K562 (cell line): ENCODE measurements around the gene TLNRD1. TPM values are rescaled to one million over a fixed set of nuclear protein-coding genes. Genes with fewer than 3 reads are reported as not detected.

Experiments used
- CREBBP ChIP-seq: IDR thresholded peaks from one replicate; pipeline ENCODE4 v1.6.1; 2012; ENCODE audit warnings: low read depth, mild to moderate bottlenecking, control low read depth, inconsistent platforms, low read length
- JUND ChIP-seq, 2 experiments: IDR thresholded peaks; 2 replicates in 1 of 2; 3 replicates in 1 of 2; pipeline ENCODE4 v1.6.1; 2011; ENCODE audit warnings: borderline replicate concordance in 2 of 2, low read depth in 2 of 2, low read length in 2 of 2, improper control_type of control experiment in 1 of 2, missing biosample characterization in 1 of 2, missing genetic modification characterization in 1 of 2, missing genetic modification reagents in 1 of 2
- KDM1A ChIP-seq, 2 experiments: fragments of 450-650 bp; IDR thresholded peaks; 2 replicates each; pipeline ENCODE4 v1.6.1; 2016; ENCODE audit warnings: mild to moderate bottlenecking in 2 of 2
- L3MBTL2 ChIP-seq: fragments of 450-650 bp; IDR thresholded peaks from 2 replicates; pipeline ENCODE4 v1.6.1; 2016; ENCODE audit warnings: mild to moderate bottlenecking, moderate library complexity
- LEF1 ChIP-seq: fragments of 450-650 bp; IDR thresholded peaks from 2 replicates; pipeline ENCODE4 v1.6.1; 2016; ENCODE audit warnings: mild to moderate bottlenecking
- MCM3 ChIP-seq: fragments of 450-650 bp; IDR thresholded peaks from 2 replicates; pipeline ENCODE4 v1.6.1; 2016
- MTA3 ChIP-seq: fragments of 450-650 bp; formaldehyde crosslinking; IDR thresholded peaks from 2 replicates; pipeline ENCODE4 v1.6.1; 2017; ENCODE audit warnings: mild to moderate bottlenecking, borderline replicate concordance
- NR4A1 ChIP-seq, 2 experiments: fragments of 250-450 bp in 1 of 2; fragments of 450-650 bp in 1 of 2; sonication (Bioruptor Pico) in 1 of 2; IDR thresholded peaks; 2 replicates each; pipeline versions ENCODE4 v1.4.0 to v1.6.1; 2016 to 2020; ENCODE audit warnings: mild to moderate bottlenecking in 2 of 2, missing compliant biosample characterization in 1 of 2, missing genetic modification characterization in 1 of 2, moderate library complexity in 1 of 2
- PCBP2 ChIP-seq: fragments of 200-400 bp; formaldehyde crosslinking; IDR thresholded peaks from 2 replicates; pipeline ENCODE4 v1.6.1; 2018; ENCODE audit warnings: low read length, low read depth, mild to moderate bottlenecking, moderate library complexity; ENCODE audit not compliant: poor library complexity, severe bottlenecking
- RCOR1 ChIP-seq, 2 experiments: IDR thresholded peaks; 2 replicates each; pipeline ENCODE4 v1.6.1; 2012; ENCODE audit warnings: low read depth in 2 of 2, low read length in 2 of 2, borderline replicate concordance in 1 of 2, improper control_type of control experiment in 1 of 2
- SIN3B ChIP-seq: fragments of 450-650 bp; IDR thresholded peaks from 2 replicates; pipeline ENCODE4 v1.6.1; 2017; ENCODE audit warnings: low read depth, mild to moderate bottlenecking, moderate library complexity
- SIX5 ChIP-seq, 2 experiments: IDR thresholded peaks; 2 replicates each; pipeline ENCODE4 v1.6.1; 2011; ENCODE audit warnings: low read length in 2 of 2, borderline replicate concordance in 1 of 2, low read depth in 1 of 2, mild to moderate bottlenecking in 1 of 2, moderate library complexity in 1 of 2; ENCODE audit not compliant: insufficient read depth in 1 of 2
- SMAD4 ChIP-seq: fragments of 250-450 bp; sonication (Bioruptor Pico); conservative IDR thresholded peaks from 2 replicates; pipeline ENCODE4 v1.8.0; 2021; ENCODE audit warnings: inconsistent platforms, mild to moderate bottlenecking, moderate library complexity
- ZNF239 ChIP-seq: fragments of 250-450 bp; sonication (Bioruptor Pico); IDR thresholded peaks from 2 replicates; pipeline ENCODE4 v1.4.0; 2020; ENCODE audit warnings: mild to moderate bottlenecking
- ZNF253 ChIP-seq: fragments of 250-450 bp; sonication (Bioruptor Pico); conservative IDR thresholded peaks from 2 replicates; pipeline ENCODE4 v1.6.1; 2021; ENCODE audit warnings: mild to moderate bottlenecking
- ZNF436 ChIP-seq: fragments of 250-450, 450-650 bp; sonication (Bioruptor Pico); formaldehyde crosslinking; IDR thresholded peaks from 2 replicates; pipeline ENCODE4 v1.7.0; 2020; ENCODE audit warnings: mild to moderate bottlenecking
- polyA plus RNA-seq, 8 experiments: library from polyadenylated mRNA; depleted of rRNA in 4 of 8; stranded (reverse) in 5 of 8; unstranded in 3 of 8; fragments of >200 nt; fragmentation: Nextera tagmentation in 2 of 8; fragmentation: Illumina TruSeq in 1 of 8; extraction: Ambion mirVana in 2 of 8; extraction: Trizol in 1 of 8; gene quantifications; 2 replicates each; pipeline versions ENCODE4 v1.2.1 to v1.2.3, GENCODE V29; 2011 to 2014; ENCODE audit warnings: inconsistent platforms in 1 of 8, missing spikeins in 1 of 8
- total RNA-seq, 7 experiments: library from RNA; depleted of rRNA in 6 of 7; stranded (reverse); fragments of >200 nt in 6 of 7; fragmentation: Illumina TruSeq in 2 of 7; extraction: Trizol in 2 of 7; gene quantifications; 2 replicates each; pipeline versions ENCODE4 v1.2.1 to v1.2.3, GENCODE V29; 2011 to 2021; ENCODE audit warnings: low replicate concordance in 1 of 7
- TF ChIP-seq, protein P1 (sequence below): fragments of 450-650 bp; IDR thresholded peaks from one replicate; pipeline ENCODE4 v1.6.1; 2018; ENCODE audit warnings: mild to moderate bottlenecking, moderate library complexity; ENCODE audit not compliant: partially characterized antibody
- TF ChIP-seq, protein P2 (sequence below): fragments of 450-650 bp; conservative IDR thresholded peaks from 2 replicates; pipeline ENCODE4 v1.6.1; 2016; ENCODE audit warnings: missing genetic modification characterization, low read depth, mild to moderate bottlenecking, control low read depth, missing compliant biosample characterization
- TF ChIP-seq, protein P3 (sequence below): sonication (generic); formaldehyde crosslinking; IDR thresholded peaks from 2 replicates; pipeline ENCODE4 v1.8.0; 2022; ENCODE audit warnings: missing genetic modification reagents, mild to moderate bottlenecking, borderline replicate concordance
- TF ChIP-seq, protein P4 (sequence below): fragments of 450-650 bp; IDR thresholded peaks from 2 replicates; pipeline ENCODE4 v1.6.1; 2016; ENCODE audit warnings: missing biosample characterization, missing genetic modification characterization

Gene TLNRD1
- total and polyA plus RNA-seq, 9 of the 15 experiments (the other 6 are each of a cell fraction or from before 2014, with no cell fraction given) = 1.1 to 33.1 (median 5.7) TPM

DNA sequence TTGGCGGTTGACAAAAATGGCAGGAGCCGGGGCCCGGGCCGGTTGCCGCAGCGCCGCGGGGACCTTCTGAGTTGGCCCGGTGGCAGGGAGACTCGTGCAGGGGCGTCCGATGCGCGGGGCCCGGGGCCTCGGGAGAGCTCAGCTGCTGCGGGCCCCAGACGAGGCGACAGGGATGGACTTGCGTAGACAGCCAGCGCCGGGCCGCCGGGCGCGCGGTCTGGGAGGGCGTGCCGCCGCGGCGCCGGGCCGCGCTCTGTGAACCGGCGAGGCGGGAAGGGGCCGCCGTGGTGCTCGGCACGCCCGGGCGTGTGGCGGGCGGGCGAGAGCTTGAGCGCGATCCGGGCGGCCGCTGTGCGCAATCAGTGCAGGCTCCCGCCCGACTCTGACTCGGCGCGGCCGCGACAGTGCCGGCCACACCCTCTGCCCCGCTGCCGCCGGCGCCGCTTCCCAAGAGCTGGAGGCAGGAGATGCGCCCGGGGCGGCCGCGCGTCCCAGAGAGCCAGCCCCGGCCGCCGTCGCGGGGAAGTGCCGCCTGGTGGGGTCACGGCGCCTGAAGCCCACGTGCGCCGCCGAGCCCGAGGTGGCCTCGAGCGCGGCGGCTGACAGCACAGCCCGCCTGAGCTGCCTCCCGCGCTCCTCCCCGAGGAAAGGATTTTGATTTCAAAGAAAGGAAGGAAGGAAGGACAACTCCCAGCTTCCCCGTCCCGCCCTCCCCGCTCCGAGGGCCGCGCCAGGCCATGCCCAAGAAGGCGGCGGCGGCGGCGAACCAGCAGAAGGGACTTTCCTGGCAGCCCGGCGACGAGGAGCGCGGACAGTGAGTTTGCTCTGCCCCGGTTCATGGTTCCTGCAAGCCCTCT lies 657 bp downstream of the TLNRD1 start (continued):
- TF ChIP-seq JUND (IDR thresholded peaks at IDR 0.05; ENCODE audit: borderline replicate concordance, low read depth, low read length) (no peak), JUND (tag; IDR thresholded peaks at IDR 0.05; ENCODE audit: borderline replicate concordance, low read depth, low read length) (no peak), CREBBP (no peak), SIN3B (peak; percentile 58; the same call in 1 of the 2 replicates), LEF1 (no peak), RCOR1 (IDR thresholded peaks at IDR 0.05; ENCODE audit: borderline replicate concordance in 1 of 2, low read depth in 2 of 2, low read length in 2 of 2) (peak in 1 of 2 experiments; percentile 91; a peak in 2 of 4 replicates), SMAD4 (CRISPR knock-in tag) (peak; percentile 85), KDM1A (IDR thresholded peaks at IDR 0.05) (no peak), ZNF253 (CRISPR knock-in tag) (no peak), SIX5 (IDR thresholded peaks at IDR 0.05; ENCODE audit: borderline replicate concordance in 1 of 2, insufficient read depth in 1 of 2, low read depth in 1 of 2, low read length in 2 of 2) (no peak), MTA3 (0 out of 2 replicates have a peak, but pooled peaks have one; percentile 2), NR4A1 (CRISPR knock-in tag; IDR thresholded peaks at IDR 0.05) (no peak), NR4A1 (tag; IDR thresholded peaks at IDR 0.05) (no peak), PCBP2 (no peak), ZNF436 (CRISPR knock-in tag) (no peak), L3MBTL2 (peak; percentile 96), MCM3 (no peak), ZNF239 (CRISPR knock-in tag) (no peak)
- TF ChIP-seq, protein P1, sequence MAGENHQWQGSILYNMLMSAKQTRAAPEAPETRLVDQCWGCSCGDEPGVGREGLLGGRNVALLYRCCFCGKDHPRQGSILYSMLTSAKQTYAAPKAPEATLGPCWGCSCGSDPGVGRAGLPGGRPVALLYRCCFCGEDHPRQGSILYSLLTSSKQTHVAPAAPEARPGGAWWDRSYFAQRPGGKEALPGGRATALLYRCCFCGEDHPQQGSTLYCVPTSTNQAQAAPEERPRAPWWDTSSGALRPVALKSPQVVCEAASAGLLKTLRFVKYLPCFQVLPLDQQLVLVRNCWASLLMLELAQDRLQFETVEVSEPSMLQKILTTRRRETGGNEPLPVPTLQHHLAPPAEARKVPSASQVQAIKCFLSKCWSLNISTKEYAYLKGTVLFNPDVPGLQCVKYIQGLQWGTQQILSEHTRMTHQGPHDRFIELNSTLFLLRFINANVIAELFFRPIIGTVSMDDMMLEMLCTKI = no peak
- TF ChIP-seq, protein P2, sequence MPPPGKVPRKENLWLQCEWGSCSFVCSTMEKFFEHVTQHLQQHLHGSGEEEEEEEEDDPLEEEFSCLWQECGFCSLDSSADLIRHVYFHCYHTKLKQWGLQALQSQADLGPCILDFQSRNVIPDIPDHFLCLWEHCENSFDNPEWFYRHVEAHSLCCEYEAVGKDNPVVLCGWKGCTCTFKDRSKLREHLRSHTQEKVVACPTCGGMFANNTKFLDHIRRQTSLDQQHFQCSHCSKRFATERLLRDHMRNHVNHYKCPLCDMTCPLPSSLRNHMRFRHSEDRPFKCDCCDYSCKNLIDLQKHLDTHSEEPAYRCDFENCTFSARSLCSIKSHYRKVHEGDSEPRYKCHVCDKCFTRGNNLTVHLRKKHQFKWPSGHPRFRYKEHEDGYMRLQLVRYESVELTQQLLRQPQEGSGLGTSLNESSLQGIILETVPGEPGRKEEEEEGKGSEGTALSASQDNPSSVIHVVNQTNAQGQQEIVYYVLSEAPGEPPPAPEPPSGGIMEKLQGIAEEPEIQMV (tag) = no peak
- TF ChIP-seq, protein P3, sequence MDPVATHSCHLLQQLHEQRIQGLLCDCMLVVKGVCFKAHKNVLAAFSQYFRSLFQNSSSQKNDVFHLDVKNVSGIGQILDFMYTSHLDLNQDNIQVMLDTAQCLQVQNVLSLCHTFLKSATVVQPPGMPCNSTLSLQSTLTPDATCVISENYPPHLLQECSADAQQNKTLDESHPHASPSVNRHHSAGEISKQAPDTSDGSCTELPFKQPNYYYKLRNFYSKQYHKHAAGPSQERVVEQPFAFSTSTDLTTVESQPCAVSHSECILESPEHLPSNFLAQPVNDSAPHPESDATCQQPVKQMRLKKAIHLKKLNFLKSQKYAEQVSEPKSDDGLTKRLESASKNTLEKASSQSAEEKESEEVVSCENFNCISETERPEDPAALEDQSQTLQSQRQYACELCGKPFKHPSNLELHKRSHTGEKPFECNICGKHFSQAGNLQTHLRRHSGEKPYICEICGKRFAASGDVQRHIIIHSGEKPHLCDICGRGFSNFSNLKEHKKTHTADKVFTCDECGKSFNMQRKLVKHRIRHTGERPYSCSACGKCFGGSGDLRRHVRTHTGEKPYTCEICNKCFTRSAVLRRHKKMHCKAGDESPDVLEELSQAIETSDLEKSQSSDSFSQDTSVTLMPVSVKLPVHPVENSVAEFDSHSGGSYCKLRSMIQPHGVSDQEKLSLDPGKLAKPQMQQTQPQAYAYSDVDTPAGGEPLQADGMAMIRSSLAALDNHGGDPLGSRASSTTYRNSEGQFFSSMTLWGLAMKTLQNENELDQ (CRISPR knock-in tag) = no peak
- TF ChIP-seq, protein P4, sequence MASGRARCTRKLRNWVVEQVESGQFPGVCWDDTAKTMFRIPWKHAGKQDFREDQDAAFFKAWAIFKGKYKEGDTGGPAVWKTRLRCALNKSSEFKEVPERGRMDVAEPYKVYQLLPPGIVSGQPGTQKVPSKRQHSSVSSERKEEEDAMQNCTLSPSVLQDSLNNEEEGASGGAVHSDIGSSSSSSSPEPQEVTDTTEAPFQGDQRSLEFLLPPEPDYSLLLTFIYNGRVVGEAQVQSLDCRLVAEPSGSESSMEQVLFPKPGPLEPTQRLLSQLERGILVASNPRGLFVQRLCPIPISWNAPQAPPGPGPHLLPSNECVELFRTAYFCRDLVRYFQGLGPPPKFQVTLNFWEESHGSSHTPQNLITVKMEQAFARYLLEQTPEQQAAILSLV (tag) = no peak
